ENCODE data around the gene ZG16B.

The ZG16B gene

GRCh38 chr16:2786061-2786825 lies 43.9 kb upstream of the ZG16B start:
- no peak for TF ChIP-seq YY1 (IDR thresholded peaks at IDR 0.05; ENCODE audit: insufficient read depth, insufficient read length)
- TF ChIP-seq ZNF274 (IDR thresholded peaks at IDR 0.05; ENCODE audit: low read depth, low read length) = no peak
- no peak for TF ChIP-seq SUZ12 (IDR thresholded peaks at IDR 0.05; ENCODE audit: extremely low read depth, insufficient read depth, insufficient read length)
- peak overlapping the region; percentile 57 for H3K9ac ChIP-seq (ENCODE audit: insufficient read length, low read depth)
- H3K4me1 ChIP-seq (ENCODE audit: insufficient read depth, insufficient read length) = peaks cover 19% of the 10 kb centered on the region
- H3K4me3 ChIP-seq (ENCODE audit: insufficient read length, low read depth) = no peak overlapping the region
- DNase-seq (ENCODE audit: low read depth, low spot score) = no peak
- H3K36me3 ChIP-seq (ENCODE audit: insufficient read depth, insufficient read length, low read length) = no peaks in the 10 kb centered on the region
- H3K9me3 ChIP-seq (ENCODE audit: insufficient read depth, low read length) = no peaks in the 10 kb centered on the region
- H3K27me3 ChIP-seq (ENCODE audit: insufficient read depth, insufficient read length) = no peaks in the 10 kb centered on the region

- no peaks in the 10 kb centered on the region for H3K27me3 ChIP-seq (ENCODE audit: insufficient read depth, insufficient read length)
Measured at GRCh38 chr16:2786826-2787151, 43.3 kb upstream of the ZG16B start.

GRCh38 chr16:2787406-2787805 lies 42.7 kb upstream of the ZG16B start, which contains the start of gene PRSS33:
Gene PRSS33 (minus strand): TSS chr16:2787560. CDS start chr16:2786547, 1,013 bp downstream.
- Histone ChIP-seq H3K4me3 (ENCODE audit: insufficient read length, low read depth) (no peak within 1 kb of the TSS), H3K36me3 (ENCODE audit: insufficient read depth, insufficient read length, low read length) (no peaks in the 10 kb centered on the region), H3K4me1 (ENCODE audit: insufficient read depth, insufficient read length) (peaks cover 19% of the 10 kb centered on the region), H3K9ac (ENCODE audit: insufficient read length, low read depth) (peak within 1 kb of the TSS; percentile 57), H3K27me3 (ENCODE audit: insufficient read depth, insufficient read length) (no peaks in the 10 kb centered on the region), H3K9me3 (ENCODE audit: insufficient read depth, low read length) (no peaks in the 10 kb centered on the region)
- TF ChIP-seq SUZ12 (IDR thresholded peaks at IDR 0.05; ENCODE audit: extremely low read depth, insufficient read depth, insufficient read length) = no peak
- no peak for TF ChIP-seq ZNF274 (IDR thresholded peaks at IDR 0.05; ENCODE audit: low read depth, low read length)
- TF ChIP-seq YY1 (IDR thresholded peaks at IDR 0.05; ENCODE audit: insufficient read depth, insufficient read length) = no peak
- no peak for DNase-seq (ENCODE audit: low read depth, low spot score)

More at GRCh38 chr16:2786826-2787151, 43.3 kb upstream of the ZG16B start:
- Histone ChIP-seq H3K9me3 (ENCODE audit: insufficient read depth, low read length) (no peaks in the 10 kb centered on the region), H3K4me1 (ENCODE audit: insufficient read depth, insufficient read length) (peaks cover 19% of the 10 kb centered on the region), H3K4me3 (ENCODE audit: insufficient read length, low read depth) (no peak overlapping the region), H3K9ac (ENCODE audit: insufficient read length, low read depth) (no peak overlapping the region), H3K36me3 (ENCODE audit: insufficient read depth, insufficient read length, low read length) (no peaks in the 10 kb centered on the region)
- no peak for TF ChIP-seq ZNF274 (IDR thresholded peaks at IDR 0.05; ENCODE audit: low read depth, low read length)
- no peak for TF ChIP-seq SUZ12 (IDR thresholded peaks at IDR 0.05; ENCODE audit: extremely low read depth, insufficient read depth, insufficient read length)
- TF ChIP-seq YY1 (IDR thresholded peaks at IDR 0.05; ENCODE audit: insufficient read depth, insufficient read length) = no peak
- DNase-seq (ENCODE audit: low read depth, low spot score) = no peak

- Histone ChIP-seq H3K4me1 (ENCODE audit: insufficient read depth, insufficient read length) (peaks cover 19% of the 10 kb centered on the region), H3K9me3 (ENCODE audit: insufficient read depth, low read length) (no peaks in the 10 kb centered on the region), H3K36me3 (ENCODE audit: insufficient read depth, insufficient read length, low read length) (no peaks in the 10 kb centered on the region), H3K9ac (ENCODE audit: insufficient read length, low read depth) (peak overlapping the region; percentile 8), H3K4me3 (ENCODE audit: insufficient read length, low read depth) (no peak overlapping the region), H3K27me3 (ENCODE audit: insufficient read depth, insufficient read length) (no peaks in the 10 kb centered on the region)
- DNase-seq (ENCODE audit: low read depth, low spot score) = no peak
- TF ChIP-seq ZNF274 (IDR thresholded peaks at IDR 0.05; ENCODE audit: low read depth, low read length) (no peak), YY1 (IDR thresholded peaks at IDR 0.05; ENCODE audit: insufficient read depth, insufficient read length) (no peak), SUZ12 (IDR thresholded peaks at IDR 0.05; ENCODE audit: extremely low read depth, insufficient read depth, insufficient read length) (no peak)
Measured at GRCh38 chr16:2787961-2788360, 42.1 kb upstream of the ZG16B start.

GRCh38 chr16:2790631-2791030 lies 39.5 kb upstream of the ZG16B start:
- H3K4me3 ChIP-seq (ENCODE audit: insufficient read length, low read depth) = no peak overlapping the region
- H3K36me3 ChIP-seq (ENCODE audit: insufficient read depth, insufficient read length, low read length) = no peaks in the 10 kb centered on the region
- no peak overlapping the region for H3K9ac ChIP-seq (ENCODE audit: insufficient read length, low read depth)
- no peaks in the 10 kb centered on the region for H3K27me3 ChIP-seq (ENCODE audit: insufficient read depth, insufficient read length)
- peaks cover 11% of the 10 kb centered on the region for H3K4me1 ChIP-seq (ENCODE audit: insufficient read depth, insufficient read length)
- DNase-seq (ENCODE audit: low read depth, low spot score) = no peak
- H3K9me3 ChIP-seq (ENCODE audit: insufficient read depth, low read length) = no peaks in the 10 kb centered on the region
- TF ChIP-seq ZNF274 (IDR thresholded peaks at IDR 0.05; ENCODE audit: low read depth, low read length) (no peak), SUZ12 (IDR thresholded peaks at IDR 0.05; ENCODE audit: extremely low read depth, insufficient read depth, insufficient read length) (no peak), YY1 (IDR thresholded peaks at IDR 0.05; ENCODE audit: insufficient read depth, insufficient read length) (no peak)

GRCh38 chr16:2791174-2791573 lies 38.9 kb upstream of the ZG16B start:
- Histone ChIP-seq H3K9me3 (ENCODE audit: insufficient read depth, low read length) (no peaks in the 10 kb centered on the region), H3K27me3 (ENCODE audit: insufficient read depth, insufficient read length) (no peaks in the 10 kb centered on the region), H3K4me1 (ENCODE audit: insufficient read depth, insufficient read length) (peaks cover 9% of the 10 kb centered on the region), H3K9ac (ENCODE audit: insufficient read length, low read depth) (no peak overlapping the region), H3K4me3 (ENCODE audit: insufficient read length, low read depth) (no peak overlapping the region), H3K36me3 (ENCODE audit: insufficient read depth, insufficient read length, low read length) (no peaks in the 10 kb centered on the region)
- DNase-seq (ENCODE audit: low read depth, low spot score) = no peak
- no peak for TF ChIP-seq YY1 (IDR thresholded peaks at IDR 0.05; ENCODE audit: insufficient read depth, insufficient read length)
- TF ChIP-seq SUZ12 (IDR thresholded peaks at IDR 0.05; ENCODE audit: extremely low read depth, insufficient read depth, insufficient read length) = no peak
- no peak for TF ChIP-seq ZNF274 (IDR thresholded peaks at IDR 0.05; ENCODE audit: low read depth, low read length)

GRCh38 chr16:2792940-2793339 lies 37.2 kb upstream of the ZG16B start:
- H3K36me3 ChIP-seq (ENCODE audit: insufficient read depth, insufficient read length, low read length) = no peaks in the 10 kb centered on the region
- H3K4me3 ChIP-seq (ENCODE audit: insufficient read length, low read depth) = no peak overlapping the region
- DNase-seq (ENCODE audit: low read depth, low spot score) = no peak
- H3K9ac ChIP-seq (ENCODE audit: insufficient read length, low read depth) = no peak overlapping the region
- no peak for TF ChIP-seq YY1 (IDR thresholded peaks at IDR 0.05; ENCODE audit: insufficient read depth, insufficient read length)
- TF ChIP-seq ZNF274 (IDR thresholded peaks at IDR 0.05; ENCODE audit: low read depth, low read length) = no peak
- no peak for TF ChIP-seq SUZ12 (IDR thresholded peaks at IDR 0.05; ENCODE audit: extremely low read depth, insufficient read depth, insufficient read length)
- H3K27me3 ChIP-seq (ENCODE audit: insufficient read depth, insufficient read length) = no peaks in the 10 kb centered on the region
- peaks cover 7% of the 10 kb centered on the region for H3K4me1 ChIP-seq (ENCODE audit: insufficient read depth, insufficient read length)
- no peaks in the 10 kb centered on the region for H3K9me3 ChIP-seq (ENCODE audit: insufficient read depth, low read length)
